ENCODE results near the gene SEMA5B. TPM values are rescaled to one million over a fixed set of nuclear protein-coding genes. Genes with fewer than 3 reads are reported as not detected.

SEMA5B gene
- polyA plus RNA-seq, 1 of the 3 experiments (the other 2 are of a cell fraction), result 0.43 TPM

- Histone ChIP-seq H3K36me3 (replicated peaks in 1 of 2; ENCODE audit: control insufficient read depth in 1 of 2, insufficient read depth in 2 of 2, low read length in 1 of 2) (no peaks in the 10 kb centered on the region), H2AFZ (ENCODE audit: low read depth) (no peak overlapping the region), H3K9ac (no peak overlapping the region), H3K4me1 (ENCODE audit: control insufficient read depth in 1 of 2, insufficient read depth in 2 of 2, low read depth in 1 of 2, low read length in 1 of 2) (peaks cover 0 to 16% of the 10 kb centered on the region in 2 experiments; a peak in 2 of 4 replicates), H3K4me2 (no peak overlapping the region), H4K20me1 (ENCODE audit: insufficient read depth) (no peaks in the 10 kb centered on the region), H3K27me3 (ENCODE audit: insufficient read depth) (peaks cover 43% of the 10 kb centered on the region), H3F3A (replicated peaks; ENCODE audit: insufficient read depth) (no peaks in the 10 kb centered on the region), H3K27ac (ENCODE audit: low read depth in 2 of 2, low read length in 1 of 2) (no peak overlapping the region), H3K9me2 (no peaks in the 10 kb centered on the region), H3K9me3 (no peaks in the 10 kb centered on the region), H3K79me2 (ENCODE audit: insufficient read depth) (no peaks in the 10 kb centered on the region), H3K4me3 (ENCODE audit: low read depth in 2 of 2, low read length in 1 of 2) (no peak overlapping the region)
- ChIA-PET CTCF (interaction anchor here (0.8 to 13.4 kb wide), 5 partner anchors 8 to 165 kb away, joined by 3 to 342 read pairs (median 5); no protein-coding TSS in a partner anchor), POLR2A (no interaction called here)
- 43% methylated on average over 1 of the region's 1 CpG for WGBS (ENCODE audit: low lambda C conversion rate)
- TF ChIP-seq SMC3 (IDR thresholded peaks at IDR 0.05; ENCODE audit: low read depth, low read length) (no peak), YY1 (IDR thresholded peaks at IDR 0.05; ENCODE audit: low read depth) (no peak), POLR2AphosphoS5 (IDR thresholded peaks at IDR 0.05; ENCODE audit: low read depth, low read length) (no peak), CTCF (IDR thresholded peaks at IDR 0.05) (no peak), FOXJ3 (CRISPR knock-in tag; IDR thresholded peaks at IDR 0.05) (no peak), ZBTB33 (IDR thresholded peaks at IDR 0.05; ENCODE audit: borderline replicate concordance, low read depth) (no peak), RAD21 (IDR thresholded peaks at IDR 0.05; ENCODE audit: low read length) (no peak), TEAD4 (IDR thresholded peaks at IDR 0.05; ENCODE audit: borderline replicate concordance, insufficient read depth) (no peak), ELF1 (IDR thresholded peaks at IDR 0.05) (no peak), TAF1 (IDR thresholded peaks at IDR 0.05; ENCODE audit: borderline replicate concordance, low read depth, low read length) (no peak), MXI1 (IDR thresholded peaks at IDR 0.05; ENCODE audit: low read depth, low read length) (no peak), EP300 (IDR thresholded peaks at IDR 0.05; ENCODE audit: borderline replicate concordance in 1 of 2, low read depth in 1 of 2, low read length in 1 of 2) (no peak)
- TF ChIP-seq, protein P1, sequence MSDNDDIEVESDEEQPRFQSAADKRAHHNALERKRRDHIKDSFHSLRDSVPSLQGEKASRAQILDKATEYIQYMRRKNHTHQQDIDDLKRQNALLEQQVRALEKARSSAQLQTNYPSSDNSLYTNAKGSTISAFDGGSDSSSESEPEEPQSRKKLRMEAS (IDR thresholded peaks at IDR 0.05; ENCODE audit: low read depth), result no peak
- no peak for DNase-seq
Observed at GRCh38 chr3:123024056-123024455, 3.5 kb downstream of the SEMA5B start.

DNA sequence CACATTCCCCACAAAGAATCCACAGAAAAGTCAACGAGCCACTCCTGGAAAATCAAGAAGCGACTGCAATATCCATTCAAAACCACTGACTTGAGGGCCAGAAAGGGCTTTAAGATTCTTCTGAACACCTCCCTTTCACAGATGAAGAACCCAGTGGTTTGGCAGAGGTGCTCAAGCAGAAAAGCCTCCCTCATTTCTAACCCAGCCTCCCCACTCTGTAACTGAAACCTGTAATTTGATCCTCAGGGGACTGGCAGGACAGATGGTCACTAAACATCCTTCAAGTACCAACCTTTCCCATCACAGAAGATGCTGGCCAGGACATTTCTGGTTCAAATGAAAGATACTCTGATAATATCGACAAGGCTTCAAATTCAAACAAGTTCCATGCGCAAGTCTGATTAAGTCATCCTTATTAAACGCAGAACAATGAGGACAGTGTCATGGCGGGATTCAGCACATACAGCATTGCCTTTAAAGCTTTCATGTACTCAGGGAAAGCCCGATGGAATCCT, 5.5 kb downstream of the SEMA5B start:
- no peak overlapping the region for H3K9ac ChIP-seq
- H3K9me2 ChIP-seq, result no peaks in the 10 kb centered on the region
- no peak overlapping the region for H3K27ac ChIP-seq (ENCODE audit: low read depth in 2 of 2, low read length in 1 of 2)
- no peak overlapping the region for H2AFZ ChIP-seq (ENCODE audit: low read depth)
- H3K9me3 ChIP-seq, result no peaks in the 10 kb centered on the region
- 65% methylated on average over 7 of the region's 7 CpGs for WGBS (ENCODE audit: low lambda C conversion rate)
- H3K4me2 ChIP-seq, result no peak overlapping the region
- no peaks in the 10 kb centered on the region for H3F3A ChIP-seq (replicated peaks; ENCODE audit: insufficient read depth)
- TF ChIP-seq JUND (IDR thresholded peaks at IDR 0.05) (no peak), YY1 (IDR thresholded peaks at IDR 0.05; ENCODE audit: low read depth) (no peak), FOSL2 (IDR thresholded peaks at IDR 0.05; ENCODE audit: borderline replicate concordance, low read depth) (no peak), IRF3 (IDR thresholded peaks at IDR 0.05; ENCODE audit: low read depth, low read length) (no peak), NRF1 (IDR thresholded peaks at IDR 0.05; ENCODE audit: low read depth, low read length) (no peak), USF2 (IDR thresholded peaks at IDR 0.05; ENCODE audit: borderline replicate concordance, low read depth, low read length) (no peak), CTCF (IDR thresholded peaks at IDR 0.05) (no peak), TEAD4 (IDR thresholded peaks at IDR 0.05; ENCODE audit: borderline replicate concordance, insufficient read depth) (no peak), TCF12 (IDR thresholded peaks at IDR 0.05) (no peak)
- TF ChIP-seq, protein P1 (IDR thresholded peaks at IDR 0.05; ENCODE audit: low read depth), result no peak
- peaks cover 41% of the 10 kb centered on the region for H3K27me3 ChIP-seq (ENCODE audit: insufficient read depth)
- no peaks in the 10 kb centered on the region for H3K79me2 ChIP-seq (ENCODE audit: insufficient read depth)
- H4K20me1 ChIP-seq (ENCODE audit: insufficient read depth), result no peaks in the 10 kb centered on the region
- no peak overlapping the region for H3K4me3 ChIP-seq (ENCODE audit: low read depth in 2 of 2, low read length in 1 of 2)
- H3K36me3 ChIP-seq (replicated peaks in 1 of 2; ENCODE audit: control insufficient read depth in 1 of 2, insufficient read depth in 2 of 2, low read length in 1 of 2), result no peaks in the 10 kb centered on the region
- peaks cover 0 to 7% of the 10 kb centered on the region in 2 experiments; a peak in 1 of 4 replicates for H3K4me1 ChIP-seq (ENCODE audit: control insufficient read depth in 1 of 2, insufficient read depth in 2 of 2, low read depth in 1 of 2, low read length in 1 of 2)
- no peak for DNase-seq
- CTCF ChIA-PET, result interaction anchor here (1.0 to 13.4 kb wide), 4 partner anchors 9 to 80 kb away, joined by 3 to 342 read pairs (median 4); no protein-coding TSS in a partner anchor
- POLR2A ChIA-PET, result no interaction called here
